Common myeloid progenitor, CD34-positive (primary cell): ENCODE data around the gene WDR90.

Source experiments
- CTCF ChIA-PET: fragments of 350-600 bp; sonication (Branson Sonifier 250); formaldehyde crosslinking; loops from one replicate; lab custom pipeline; 2021; ENCODE audit warnings: antibody characterized with exemption; lab: Charles Lee
- POLR2A ChIA-PET: fragments of 350-600 bp; sonication (Branson Sonifier 250); formaldehyde crosslinking; loops from one replicate; lab custom pipeline; 2021; ENCODE audit warnings: antibody characterized with exemption; lab: Charles Lee
- DNase-seq, 3 donors: peaks; one replicate each; pipeline versions ENCODE4 v3.0.0 to v3.0.0-alpha.2; 2013
- H3K27ac ChIP-seq, 2 experiments: 1 replicate in 1 of 2; 2 replicates in 1 of 2; pipeline ENCODE4 v1.7.0; 2013; ENCODE audit warnings: inconsistent platforms in 2 of 2, low read length in 2 of 2, mild to moderate bottlenecking in 2 of 2, low read depth in 1 of 2, moderate library complexity in 1 of 2; ENCODE audit not compliant: severe bottlenecking in 2 of 2, insufficient read depth in 1 of 2, poor library complexity in 1 of 2
- H3K27me3 ChIP-seq, 5 experiments: replicated peaks in 2 of 5; 1 replicate in 3 of 5; 2 replicates in 2 of 5; pipeline versions ENCODE4 v1.6.1 to v1.7.0; 2013; ENCODE audit warnings: low read length in 4 of 5, mild to moderate bottlenecking in 2 of 5, moderate library complexity in 2 of 5, inconsistent platforms in 1 of 5; ENCODE audit not compliant: insufficient read depth in 5 of 5, control insufficient read depth in 4 of 5
- H3K36me3 ChIP-seq, 4 experiments: 1 replicate in 2 of 4; 2 replicates in 2 of 4; pipeline versions ENCODE4 v1.6.1 to v1.7.0; 2013; ENCODE audit warnings: low read length in 3 of 4, control low read depth in 1 of 4, mild to moderate bottlenecking in 1 of 4; ENCODE audit not compliant: control insufficient read depth in 4 of 4, insufficient read depth in 4 of 4
- H3K4me1 ChIP-seq, 4 experiments: 1 replicate in 3 of 4; 2 replicates in 1 of 4; pipeline versions ENCODE4 v1.6.1 to v1.7.1; 2013; ENCODE audit warnings: low read length in 3 of 4, mild to moderate bottlenecking in 3 of 4, control low read depth in 1 of 4, inconsistent platforms in 1 of 4, moderate library complexity in 1 of 4; ENCODE audit not compliant: control insufficient read depth in 4 of 4, insufficient read depth in 4 of 4; ENCODE audit errors: control extremely low read depth in 1 of 4
- H3K4me3 ChIP-seq, 7 experiments: 1 replicate in 4 of 7; 2 replicates in 3 of 7; pipeline versions ENCODE4 v1.5.1 to v1.7.0; 2013; ENCODE audit warnings: mild to moderate bottlenecking in 7 of 7, low read length in 6 of 7, moderate library complexity in 6 of 7, inconsistent platforms in 2 of 7, low read depth in 2 of 7, control low read depth in 1 of 7; ENCODE audit not compliant: insufficient read depth in 4 of 7, control insufficient read depth in 1 of 7; ENCODE audit errors: extremely low read depth in 1 of 7
- H3K9me3 ChIP-seq, 5 experiments: 1 replicate in 4 of 5; 2 replicates in 1 of 5; pipeline versions ENCODE4 v1.6.1 to v1.7.1; 2013; ENCODE audit warnings: low read length in 4 of 5, mild to moderate bottlenecking in 2 of 5, inconsistent platforms in 1 of 5, low read depth in 1 of 5, moderate library complexity in 1 of 5; ENCODE audit not compliant: control insufficient read depth in 4 of 5, insufficient read depth in 2 of 5; ENCODE audit errors: control extremely low read depth in 1 of 5
- WGBS: methylation state at CpG from one replicate; pipeline ENCODE4 v1.1.5; 2013; ENCODE audit not compliant: insufficient coverage; 5-methylcytosine and 5-hydroxymethylcytosine counted together

WDR90 gene

DNA sequence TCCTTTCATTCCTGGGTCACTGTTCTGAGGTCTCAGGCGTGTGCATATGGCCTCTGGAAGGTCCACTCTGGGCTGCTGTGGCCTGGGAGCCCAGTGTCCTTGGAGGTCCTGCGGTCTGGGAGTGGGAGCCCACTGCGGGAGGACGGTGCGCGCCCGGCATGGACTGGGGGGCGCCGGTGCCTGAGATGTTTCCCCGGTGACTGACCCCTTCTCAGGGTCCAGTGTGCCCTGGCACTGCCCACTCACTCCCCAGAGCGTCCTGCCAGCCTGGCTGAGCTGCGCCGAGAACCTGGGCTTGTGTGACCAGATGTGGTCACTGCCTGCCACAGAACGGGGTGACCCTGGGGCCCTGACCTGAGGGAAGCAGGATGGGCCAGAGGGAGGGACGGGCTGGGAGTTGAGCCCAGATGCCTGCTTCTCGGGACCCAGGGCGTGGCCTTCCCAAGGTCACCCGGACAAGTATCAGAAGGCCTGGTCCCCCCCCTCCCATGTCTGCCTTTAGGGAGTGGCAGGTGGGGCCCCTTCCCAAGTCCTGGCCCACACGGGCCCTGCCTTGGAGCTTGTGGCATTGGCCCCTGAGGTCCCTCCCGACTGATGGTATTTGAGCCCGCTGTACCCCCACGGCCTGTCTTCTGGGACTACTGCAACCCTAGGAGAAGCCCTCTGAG is 25.2 kb downstream of the WDR90 start:
- DNase-seq: no peak
- Histone ChIP-seq H3K9me3 (no peaks in the 10 kb centered on the region), H3K4me1 (peaks cover 0 to 17% (median 14%) of the 10 kb centered on the region in 4 experiments), H3K27ac (no peak overlapping the region), H3K36me3 (peaks cover 2 to 49% (median 40%) of the 10 kb centered on the region in 4 experiments), H3K27me3 (peaks cover 0 to 32% (median 2%) of the 10 kb centered on the region in 5 experiments), H3K4me3 (no peak overlapping the region)
- POLR2A ChIA-PET: no interaction called here
- WGBS: 95% methylated on average over 19 of the region's 22 CpGs
- CTCF ChIA-PET: interaction anchor here (0.8 kb wide), 1 partner anchor 78 kb away, joined by 3 read pairs; no protein-coding TSS in a partner anchor

DNA sequence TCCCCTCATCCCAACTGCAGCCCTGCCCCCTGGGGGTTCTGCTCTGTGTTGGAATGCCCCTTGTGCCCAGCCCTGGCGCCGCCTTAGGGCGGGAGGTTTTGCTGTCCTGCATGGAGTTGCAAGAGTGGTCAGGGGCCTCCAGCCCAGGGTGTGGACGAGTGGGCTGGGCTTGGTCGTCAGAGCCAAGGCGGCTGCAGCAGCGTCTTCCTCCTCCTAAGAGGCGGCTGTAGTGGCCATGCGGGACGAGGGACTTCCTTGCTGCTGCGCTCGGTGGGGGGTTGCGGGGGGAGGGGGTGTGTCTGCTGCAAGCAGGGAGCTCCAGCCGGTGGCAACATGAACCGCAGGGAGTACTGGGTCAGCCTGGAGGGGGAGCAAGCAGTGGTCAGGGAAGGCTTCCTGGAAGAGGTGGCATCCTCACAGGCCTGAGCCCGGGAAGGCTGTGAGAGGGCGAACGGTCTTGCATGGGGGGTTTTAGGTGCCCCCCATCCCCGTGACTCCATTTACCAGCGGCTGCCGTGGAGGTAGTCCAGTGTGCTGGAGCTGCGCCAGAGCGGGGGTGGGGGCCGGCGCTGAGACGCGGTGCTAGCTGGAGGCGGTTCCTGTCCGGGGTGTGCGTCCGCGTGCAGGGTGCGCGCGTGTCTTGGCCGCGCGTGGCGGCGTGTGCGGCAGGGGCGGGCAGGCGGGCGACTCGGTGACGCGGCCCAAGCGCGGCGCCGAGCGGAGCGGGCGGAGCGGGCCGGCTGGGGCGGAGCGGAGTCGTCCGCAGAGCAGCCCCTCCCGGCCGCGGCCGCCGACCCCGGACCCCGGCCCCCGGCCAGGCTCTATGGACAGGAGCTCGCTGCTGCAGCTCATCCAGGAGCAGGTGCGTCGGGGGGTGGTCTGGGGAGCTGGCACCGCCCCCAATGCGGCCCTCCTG is 26.1 kb downstream of the WDR90 start, which contains the start of gene RHBDL1:
TSS of gene RHBDL1 (plus strand) at position 704 of the 916 bp plus-strand sequence. CDS start at position 824, 120 bp downstream.
- ChIA-PET CTCF (interaction anchor here (1.0 to 1.4 kb wide), 2 partner anchors 8 to 14 kb away, joined by 5 to 6 read pairs; partner anchors contain the start of gene RHOT2), POLR2A (no interaction called here)
- peak within 1 kb of the TSS in 4 of 7 experiments; percentile 36 to 64 (median 42) for H3K4me3 ChIP-seq
- WGBS: 8% methylated on average over 62 of the region's 73 CpGs
- no peak within 1 kb of the TSS for H3K27ac ChIP-seq
- DNase-seq: peak in 2 of 3 donors; percentile 42 to 43
- peaks cover 2 to 40% (median 34%) of the 10 kb centered on the region in 4 experiments for H3K36me3 ChIP-seq
- peaks cover 0 to 20% (median 15%) of the 10 kb centered on the region in 4 experiments for H3K4me1 ChIP-seq
- H3K27me3 ChIP-seq: peaks cover 0 to 32% (median 2%) of the 10 kb centered on the region in 5 experiments
- no peaks in the 10 kb centered on the region for H3K9me3 ChIP-seq

DNA sequence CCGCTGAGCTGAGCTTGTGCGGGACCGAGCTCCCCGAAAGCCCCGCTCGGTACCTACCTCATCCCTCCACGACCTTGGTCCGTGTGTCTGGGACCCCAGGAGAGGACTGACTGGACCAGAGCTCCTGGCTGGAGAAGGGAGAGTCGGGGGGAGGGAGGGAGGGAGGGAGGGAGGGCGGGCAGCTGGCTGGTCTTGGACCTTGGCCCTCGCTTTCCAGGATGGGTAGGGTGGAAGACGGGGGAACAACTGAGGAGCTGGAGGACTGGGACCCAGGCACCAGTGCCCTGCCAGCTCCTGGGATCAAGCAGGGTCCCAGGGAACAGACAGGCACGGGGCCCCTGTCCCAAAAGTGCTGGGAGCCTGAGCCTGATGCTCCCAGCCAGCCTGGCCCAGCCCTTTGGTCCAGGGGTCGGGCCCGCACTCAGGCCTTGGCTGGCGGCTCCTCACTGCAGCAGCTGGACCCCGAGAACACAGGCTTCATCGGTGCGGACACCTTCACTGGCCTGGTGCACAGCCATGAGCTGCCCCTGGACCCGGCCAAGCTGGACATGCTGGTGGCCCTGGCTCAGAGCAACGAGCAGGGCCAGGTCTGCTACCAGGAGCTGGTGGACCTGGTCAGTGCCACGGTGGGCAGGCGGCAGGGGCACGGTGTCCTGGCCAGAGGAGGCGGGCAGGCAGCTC is 26.9 kb downstream of the WDR90 start:
- Histone ChIP-seq H3K36me3 (peaks cover under 1 to 33% (median 27%) of the 10 kb centered on the region in 4 experiments), H3K27ac (no peak overlapping the region), H3K27me3 (peaks cover 0 to 32% (median 2%) of the 10 kb centered on the region in 5 experiments), H3K4me1 (peaks cover 0 to 24% (median 19%) of the 10 kb centered on the region in 4 experiments), H3K9me3 (no peaks in the 10 kb centered on the region), H3K4me3 (peak overlapping the region in 3 of 7 experiments; percentile 36 to 64 (median 40))
- CTCF ChIA-PET: interaction anchor here (0.7 to 1.4 kb wide), 3 partner anchors 9 to 15 kb away, joined by 4 to 6 read pairs (median 5); partner anchors contain the start of gene RHOT2
- WGBS: 87% methylated on average over 15 of the region's 25 CpGs
- POLR2A ChIA-PET: no interaction called here
- no peak for DNase-seq

DNA sequence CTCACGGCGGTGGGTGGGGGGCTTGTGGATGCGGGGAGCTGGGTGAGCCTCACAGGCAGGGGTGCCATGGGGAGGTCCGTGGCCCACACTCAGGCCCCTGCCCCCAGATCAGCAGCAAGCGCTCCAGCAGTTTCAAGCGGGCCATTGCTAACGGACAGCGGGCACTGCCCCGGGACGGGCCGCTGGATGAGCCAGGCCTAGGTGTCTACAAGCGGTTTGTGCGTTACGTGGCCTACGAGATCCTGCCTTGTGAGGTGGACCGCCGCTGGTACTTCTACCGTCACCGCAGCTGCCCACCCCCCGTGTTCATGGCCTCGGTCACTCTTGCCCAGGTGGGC is 27.4 kb downstream of the WDR90 start:
- Histone ChIP-seq H3K27me3 (peaks cover 0 to 32% (median 2%) of the 10 kb centered on the region in 5 experiments), H3K9me3 (no peaks in the 10 kb centered on the region), H3K4me1 (peaks cover 0 to 29% (median 24%) of the 10 kb centered on the region in 4 experiments), H3K27ac (no peak overlapping the region), H3K4me3 (no peak overlapping the region), H3K36me3 (peaks cover 0 to 30% (median 22%) of the 10 kb centered on the region in 4 experiments)
- DNase-seq: no peak
- WGBS: 96% methylated on average over 21 of the region's 21 CpGs
- ChIA-PET CTCF (interaction anchor here (0.7 to 1.4 kb wide), 3 partner anchors 9 to 16 kb away, joined by 4 to 6 read pairs (median 4); partner anchors contain the start of gene RHOT2), POLR2A (no interaction called here)

DNA sequence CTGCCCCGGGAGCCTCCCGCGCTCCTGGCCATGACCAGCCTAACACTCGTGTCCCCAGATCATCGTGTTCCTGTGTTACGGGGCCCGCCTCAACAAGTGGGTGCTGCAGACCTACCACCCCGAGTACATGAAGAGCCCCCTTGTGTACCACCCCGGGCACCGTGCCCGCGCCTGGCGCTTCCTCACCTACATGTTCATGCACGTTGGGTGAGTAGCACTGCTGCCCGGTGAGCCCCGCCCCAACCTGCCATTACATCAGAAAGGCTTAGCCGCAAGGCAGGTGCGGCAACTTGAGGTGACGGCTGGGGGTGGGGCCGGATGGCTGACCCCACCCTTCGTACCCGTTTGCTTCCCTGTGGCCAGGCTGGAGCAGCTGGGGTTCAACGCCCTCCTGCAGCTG is 27.7 kb downstream of the WDR90 start:
- Histone ChIP-seq H3K27ac (no peak overlapping the region), H3K4me1 (peaks cover 0 to 33% (median 28%) of the 10 kb centered on the region in 4 experiments), H3K36me3 (peaks cover 0 to 31% (median 21%) of the 10 kb centered on the region in 4 experiments), H3K4me3 (no peak overlapping the region), H3K9me3 (no peaks in the 10 kb centered on the region), H3K27me3 (peaks cover 0 to 32% (median 2%) of the 10 kb centered on the region in 5 experiments)
- 70% methylated on average over 23 of the region's 23 CpGs for WGBS
- no peak for DNase-seq
- CTCF ChIA-PET: interaction anchor here (0.7 to 1.1 kb wide), 2 partner anchors 15 to 17 kb away, joined by 4 read pairs; no protein-coding TSS in a partner anchor
- POLR2A ChIA-PET: no interaction called here

DNA sequence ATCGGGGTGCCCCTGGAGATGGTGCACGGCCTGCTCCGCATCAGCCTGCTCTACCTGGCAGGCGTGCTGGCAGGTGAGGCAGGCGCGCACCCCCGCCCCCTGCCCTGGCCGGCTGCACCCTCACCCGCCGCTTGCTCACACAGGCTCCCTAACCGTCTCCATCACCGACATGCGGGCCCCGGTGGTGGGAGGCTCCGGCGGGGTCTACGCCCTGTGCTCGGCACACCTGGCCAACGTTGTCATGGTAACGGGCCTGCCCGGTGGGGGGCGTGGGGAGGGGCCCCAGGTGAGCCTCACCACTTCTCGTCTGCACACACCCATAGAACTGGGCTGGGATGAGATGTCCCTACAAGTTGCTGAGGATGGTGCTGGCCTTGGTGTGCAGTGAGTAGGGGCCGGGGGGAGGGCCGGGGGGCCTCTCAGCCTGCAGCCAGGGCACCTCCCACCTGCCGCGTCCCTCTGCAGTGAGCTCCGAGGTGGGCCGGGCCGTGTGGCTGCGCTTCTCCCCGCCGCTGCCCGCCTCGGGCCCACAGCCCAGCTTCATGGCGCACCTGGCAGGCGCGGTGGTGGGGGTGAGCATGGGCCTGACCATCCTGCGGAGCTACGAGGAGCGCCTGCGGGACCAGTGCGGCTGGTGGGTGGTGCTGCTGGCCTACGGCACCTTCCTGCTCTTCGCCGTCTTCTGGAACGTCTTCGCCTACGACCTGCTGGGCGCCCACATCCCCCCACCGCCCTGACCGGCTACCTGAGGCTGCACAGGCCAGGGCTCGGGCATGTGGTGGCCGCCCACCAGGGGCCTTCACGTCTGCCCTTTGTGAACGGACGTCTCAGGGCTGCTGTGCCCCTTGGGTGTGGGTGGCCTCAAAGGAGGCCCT is 28.4 kb downstream of the WDR90 start:
- ChIA-PET POLR2A (no interaction called here), CTCF (interaction anchor here (1.1 kb wide), 1 partner anchor 17 kb away, joined by 4 read pairs; no protein-coding TSS in a partner anchor)
- H3K27me3 ChIP-seq: peaks cover 0 to 32% (median 2%) of the 10 kb centered on the region in 5 experiments
- no peak for DNase-seq
- H3K27ac ChIP-seq: no peak overlapping the region
- WGBS: 61% methylated on average over 39 of the region's 57 CpGs
- no peak overlapping the region for H3K4me3 ChIP-seq
- no peaks in the 10 kb centered on the region for H3K9me3 ChIP-seq
- peaks cover 0 to 39% (median 33%) of the 10 kb centered on the region in 4 experiments for H3K4me1 ChIP-seq
- H3K36me3 ChIP-seq: peaks cover 0 to 31% (median 21%) of the 10 kb centered on the region in 4 experiments
